Uterus (tissue), 2 donors: ENCODE measurements around the gene DENND1A.

ENCODE experiments used
- POLR2A ChIP-seq, 2 donors: fragments of 450-650 bp; IDR thresholded peaks; one replicate each; pipeline ENCODE4 v1.6.1; 2016; ENCODE audit warnings: antibody characterized with exemption in 2 of 2, mild to moderate bottlenecking in 1 of 2, moderate library complexity in 1 of 2
- TF ChIP-seq, protein P1 (sequence below), 4 experiments: fragments of 200-600 bp in 2 of 4; fragments of 450-650 bp in 2 of 4; sonication (generic) in 2 of 4; IDR thresholded peaks; one replicate each; pipeline ENCODE4 v1.5.1; 2016 to 2019; ENCODE audit warnings: antibody characterized with exemption in 4 of 4, mild to moderate bottlenecking in 2 of 4, moderate library complexity in 1 of 4

DNA sequence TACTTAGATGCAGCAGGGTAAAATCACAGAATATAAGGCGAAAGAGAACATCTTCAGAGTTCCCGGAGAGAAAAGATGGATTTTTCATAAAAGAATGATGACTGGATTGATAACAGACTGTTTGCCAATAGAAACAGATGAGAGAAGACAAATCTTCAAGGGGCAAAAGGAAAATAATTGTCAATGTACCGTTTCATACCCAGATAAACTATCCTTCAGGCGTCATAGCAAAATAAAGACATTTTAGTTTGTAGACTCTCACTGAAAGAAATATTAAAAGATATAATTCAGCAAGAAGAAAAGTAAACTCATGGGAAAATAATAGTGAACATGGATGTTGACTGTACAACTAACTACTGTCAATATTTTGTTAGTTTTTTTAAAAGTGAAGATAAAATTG, 399.7 kb downstream of the DENND1A start:
- TF ChIP-seq, protein P1, sequence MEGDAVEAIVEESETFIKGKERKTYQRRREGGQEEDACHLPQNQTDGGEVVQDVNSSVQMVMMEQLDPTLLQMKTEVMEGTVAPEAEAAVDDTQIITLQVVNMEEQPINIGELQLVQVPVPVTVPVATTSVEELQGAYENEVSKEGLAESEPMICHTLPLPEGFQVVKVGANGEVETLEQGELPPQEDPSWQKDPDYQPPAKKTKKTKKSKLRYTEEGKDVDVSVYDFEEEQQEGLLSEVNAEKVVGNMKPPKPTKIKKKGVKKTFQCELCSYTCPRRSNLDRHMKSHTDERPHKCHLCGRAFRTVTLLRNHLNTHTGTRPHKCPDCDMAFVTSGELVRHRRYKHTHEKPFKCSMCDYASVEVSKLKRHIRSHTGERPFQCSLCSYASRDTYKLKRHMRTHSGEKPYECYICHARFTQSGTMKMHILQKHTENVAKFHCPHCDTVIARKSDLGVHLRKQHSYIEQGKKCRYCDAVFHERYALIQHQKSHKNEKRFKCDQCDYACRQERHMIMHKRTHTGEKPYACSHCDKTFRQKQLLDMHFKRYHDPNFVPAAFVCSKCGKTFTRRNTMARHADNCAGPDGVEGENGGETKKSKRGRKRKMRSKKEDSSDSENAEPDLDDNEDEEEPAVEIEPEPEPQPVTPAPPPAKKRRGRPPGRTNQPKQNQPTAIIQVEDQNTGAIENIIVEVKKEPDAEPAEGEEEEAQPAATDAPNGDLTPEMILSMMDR (IDR thresholded peaks at IDR 0.05), result no peak
- no peak for TF ChIP-seq POLR2A (IDR thresholded peaks at IDR 0.05)
